ENCODE results near the gene AGR2.

DNA sequence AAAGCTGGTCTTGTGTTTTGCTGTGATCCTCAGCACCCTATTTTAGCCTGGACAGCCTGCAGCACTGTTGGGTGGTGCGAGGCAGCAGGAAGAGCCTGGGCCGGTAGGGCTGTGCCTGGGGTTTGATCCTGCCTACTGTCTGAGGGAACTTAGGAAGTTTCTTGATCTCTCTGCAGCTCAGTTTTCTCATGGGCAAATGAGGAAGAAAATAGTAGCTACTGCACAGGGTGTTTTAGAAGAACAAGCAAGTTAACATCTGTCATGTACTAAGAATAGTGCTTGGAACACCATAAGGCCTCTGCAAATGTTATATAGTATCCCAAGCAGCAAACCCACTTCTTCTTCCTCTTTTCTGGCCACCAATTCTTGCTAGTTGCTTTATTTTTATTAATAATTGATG lies 12.0 kb upstream of the AGR2 start:
- TF ChIP-seq POLR2AphosphoS5 (IDR thresholded peaks at IDR 0.05; ENCODE audit: low read length) (no peak), SIN3A (IDR thresholded peaks at IDR 0.05; ENCODE audit: low read depth, low read length) (no peak), CTCF (IDR thresholded peaks at IDR 0.05 in 2 of 3, conservative IDR thresholded peaks at IDR 0.05 in 1 of 3; ENCODE audit: control insufficient read depth in 2 of 3, extremely low read depth in 1 of 3, insufficient read depth in 1 of 3, low read depth in 3 of 3, low read length in 3 of 3) (no peak), SMC3 (IDR thresholded peaks at IDR 0.05; ENCODE audit: borderline replicate concordance, low read length) (no peak), ESRRA (IDR thresholded peaks at IDR 0.05; ENCODE audit: low read length) (no peak), MTA3 (IDR thresholded peaks at IDR 0.05; ENCODE audit: borderline replicate concordance, low read length) (no peak), USF2 (IDR thresholded peaks at IDR 0.05; ENCODE audit: borderline replicate concordance, low read depth, low read length) (no peak), ZNF24 (IDR thresholded peaks at IDR 0.05) (no peak), POLR2A (IDR thresholded peaks at IDR 0.05; ENCODE audit: low read depth, low read length) (no peak), FOXK2 (IDR thresholded peaks at IDR 0.05) (no peak)
- TF ChIP-seq, protein P1, sequence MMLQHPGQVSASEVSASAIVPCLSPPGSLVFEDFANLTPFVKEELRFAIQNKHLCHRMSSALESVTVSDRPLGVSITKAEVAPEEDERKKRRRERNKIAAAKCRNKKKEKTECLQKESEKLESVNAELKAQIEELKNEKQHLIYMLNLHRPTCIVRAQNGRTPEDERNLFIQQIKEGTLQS (IDR thresholded peaks at IDR 0.05; ENCODE audit: borderline replicate concordance, extremely low read depth, low read depth, low read length), result no peak
- TF ChIP-seq, protein P2, sequence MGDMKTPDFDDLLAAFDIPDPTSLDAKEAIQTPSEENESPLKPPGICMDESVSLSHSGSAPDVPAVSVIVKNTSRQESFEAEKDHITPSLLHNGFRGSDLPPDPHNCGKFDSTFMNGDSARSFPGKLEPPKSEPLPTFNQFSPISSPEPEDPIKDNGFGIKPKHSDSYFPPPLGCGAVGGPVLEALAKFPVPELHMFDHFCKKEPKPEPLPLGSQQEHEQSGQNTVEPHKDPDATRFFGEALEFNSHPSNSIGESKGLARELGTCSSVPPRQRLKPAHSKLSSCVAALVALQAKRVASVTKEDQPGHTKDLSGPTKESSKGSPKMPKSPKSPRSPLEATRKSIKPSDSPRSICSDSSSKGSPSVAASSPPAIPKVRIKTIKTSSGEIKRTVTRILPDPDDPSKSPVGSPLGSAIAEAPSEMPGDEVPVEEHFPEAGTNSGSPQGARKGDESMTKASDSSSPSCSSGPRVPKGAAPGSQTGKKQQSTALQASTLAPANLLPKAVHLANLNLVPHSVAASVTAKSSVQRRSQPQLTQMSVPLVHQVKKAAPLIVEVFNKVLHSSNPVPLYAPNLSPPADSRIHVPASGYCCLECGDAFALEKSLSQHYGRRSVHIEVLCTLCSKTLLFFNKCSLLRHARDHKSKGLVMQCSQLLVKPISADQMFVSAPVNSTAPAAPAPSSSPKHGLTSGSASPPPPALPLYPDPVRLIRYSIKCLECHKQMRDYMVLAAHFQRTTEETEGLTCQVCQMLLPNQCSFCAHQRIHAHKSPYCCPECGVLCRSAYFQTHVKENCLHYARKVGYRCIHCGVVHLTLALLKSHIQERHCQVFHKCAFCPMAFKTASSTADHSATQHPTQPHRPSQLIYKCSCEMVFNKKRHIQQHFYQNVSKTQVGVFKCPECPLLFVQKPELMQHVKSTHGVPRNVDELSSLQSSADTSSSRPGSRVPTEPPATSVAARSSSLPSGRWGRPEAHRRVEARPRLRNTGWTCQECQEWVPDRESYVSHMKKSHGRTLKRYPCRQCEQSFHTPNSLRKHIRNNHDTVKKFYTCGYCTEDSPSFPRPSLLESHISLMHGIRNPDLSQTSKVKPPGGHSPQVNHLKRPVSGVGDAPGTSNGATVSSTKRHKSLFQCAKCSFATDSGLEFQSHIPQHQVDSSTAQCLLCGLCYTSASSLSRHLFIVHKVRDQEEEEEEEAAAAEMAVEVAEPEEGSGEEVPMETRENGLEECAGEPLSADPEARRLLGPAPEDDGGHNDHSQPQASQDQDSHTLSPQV (IDR thresholded peaks at IDR 0.05), result no peak

All from GM12878 (cell line).